ENCODE data around the gene NECTIN4.

The NECTIN4 gene

GRCh38 chr1:161021165-161021969 lies 68.0 kb downstream of the NECTIN4 start:
- DNase-seq, result peak; percentile 100
